ENCODE results near the gene FERMT2.
"Not testable (repeated sequence)": the region's sequence is repeated elsewhere in the genome, so short reads cannot be mapped to it uniquely, and the experiment has no call there.

Gene FERMT2

GRCh38 chr14:52875707-52876106 is 75.1 kb downstream of the FERMT2 start:
- Mint-ChIP-seq H3K4me3 (no peak overlapping the region), H3K9me3 (no peaks in the 10 kb centered on the region), H3K4me1 (ENCODE audit: low read depth) (no peaks in the 10 kb centered on the region), H3K27me3 (ENCODE audit: low read depth) (peaks cover 10% of the 10 kb centered on the region), H3K27ac (no peak overlapping the region), H3K36me3 (ENCODE audit: low read depth) (no peaks in the 10 kb centered on the region)

- no peaks in the 10 kb centered on the region for H3K36me3 Mint-ChIP-seq (ENCODE audit: low read depth)
- H3K27me3 Mint-ChIP-seq (ENCODE audit: low read depth) = peaks cover 10% of the 10 kb centered on the region
- no peak overlapping the region for H3K27ac Mint-ChIP-seq
- H3K4me3 Mint-ChIP-seq = no peak overlapping the region
- H3K4me1 Mint-ChIP-seq (ENCODE audit: low read depth) = no peaks in the 10 kb centered on the region
- H3K9me3 Mint-ChIP-seq = no peaks in the 10 kb centered on the region
Measured at GRCh38 chr14:52874389-52874788, 76.5 kb downstream of the FERMT2 start.

- no peaks in the 10 kb centered on the region for H3K4me1 Mint-ChIP-seq (ENCODE audit: low read depth)
- H3K27ac Mint-ChIP-seq = no peak overlapping the region
- peaks cover 10% of the 10 kb centered on the region for H3K27me3 Mint-ChIP-seq (ENCODE audit: low read depth)
- H3K36me3 Mint-ChIP-seq (ENCODE audit: low read depth) = no peaks in the 10 kb centered on the region
- no peak overlapping the region for H3K4me3 Mint-ChIP-seq
- no peaks in the 10 kb centered on the region for H3K9me3 Mint-ChIP-seq
Measured at GRCh38 chr14:52873694-52874093, 77.2 kb downstream of the FERMT2 start.

GRCh38 chr14:52873065-52873464 is 77.8 kb downstream of the FERMT2 start:
- Mint-ChIP-seq H3K36me3 (ENCODE audit: low read depth) (no peaks in the 10 kb centered on the region), H3K4me3 (no peak overlapping the region), H3K27ac (no peak overlapping the region), H3K9me3 (no peaks in the 10 kb centered on the region), H3K27me3 (ENCODE audit: low read depth) (peaks cover 9% of the 10 kb centered on the region), H3K4me1 (ENCODE audit: low read depth) (no peaks in the 10 kb centered on the region)

GRCh38 chr14:52871606-52872005 is 79.2 kb downstream of the FERMT2 start:
- Mint-ChIP-seq H3K27me3 (ENCODE audit: low read depth) (peaks cover 1% of the 10 kb centered on the region), H3K4me3 (no peak overlapping the region), H3K36me3 (ENCODE audit: low read depth) (no peaks in the 10 kb centered on the region), H3K4me1 (ENCODE audit: low read depth) (no peaks in the 10 kb centered on the region), H3K27ac (no peak overlapping the region), H3K9me3 (no peaks in the 10 kb centered on the region)

GRCh38 chr14:52868911-52869618 is 81.8 kb downstream of the FERMT2 start:
- Mint-ChIP-seq H3K9me3 (no peaks in the 10 kb centered on the region), H3K4me3 (no peak overlapping the region), H3K4me1 (ENCODE audit: low read depth) (no peaks in the 10 kb centered on the region), H3K27ac (no peak overlapping the region), H3K27me3 (ENCODE audit: low read depth) (no peaks in the 10 kb centered on the region), H3K36me3 (ENCODE audit: low read depth) (no peaks in the 10 kb centered on the region)

GRCh38 chr14:52864893-52865292 is 86.0 kb downstream of the FERMT2 start:
- not testable (repeated sequence) for H3K27ac Mint-ChIP-seq; H3K9me3 Mint-ChIP-seq; H3K36me3 Mint-ChIP-seq (ENCODE audit: low read depth); H3K4me1 Mint-ChIP-seq (ENCODE audit: low read depth); H3K27me3 Mint-ChIP-seq (ENCODE audit: low read depth); H3K4me3 Mint-ChIP-seq

GRCh38 chr14:52863334-52863700 is 87.5 kb downstream of the FERMT2 start:
- Mint-ChIP-seq H3K9me3 (no peaks in the 10 kb centered on the region), H3K27me3 (ENCODE audit: low read depth) (no peaks in the 10 kb centered on the region), H3K4me3 (no peak overlapping the region), H3K27ac (no peak overlapping the region), H3K4me1 (ENCODE audit: low read depth) (no peaks in the 10 kb centered on the region), H3K36me3 (ENCODE audit: low read depth) (no peaks in the 10 kb centered on the region)

- no peaks in the 10 kb centered on the region for H3K27me3 Mint-ChIP-seq (ENCODE audit: low read depth)
- H3K27ac Mint-ChIP-seq = no peak overlapping the region
- no peak overlapping the region for H3K4me3 Mint-ChIP-seq
- no peaks in the 10 kb centered on the region for H3K9me3 Mint-ChIP-seq
- no peaks in the 10 kb centered on the region for H3K4me1 Mint-ChIP-seq (ENCODE audit: low read depth)
- no peaks in the 10 kb centered on the region for H3K36me3 Mint-ChIP-seq (ENCODE audit: low read depth)
Measured at GRCh38 chr14:52862632-52863333, 88.1 kb downstream of the FERMT2 start.

- no peaks in the 10 kb centered on the region for H3K36me3 Mint-ChIP-seq (ENCODE audit: low read depth)
- H3K9me3 Mint-ChIP-seq = no peaks in the 10 kb centered on the region
Measured at GRCh38 chr14:52861403-52861802, 89.4 kb downstream of the FERMT2 start.

GRCh38 chr14:52860910-52861309 is 89.9 kb downstream of the FERMT2 start:
- H3K27me3 Mint-ChIP-seq (ENCODE audit: low read depth) = no peaks in the 10 kb centered on the region
- H3K4me3 Mint-ChIP-seq = no peak overlapping the region
- H3K27ac Mint-ChIP-seq = no peak overlapping the region
- H3K36me3 Mint-ChIP-seq (ENCODE audit: low read depth) = no peaks in the 10 kb centered on the region
- no peaks in the 10 kb centered on the region for H3K4me1 Mint-ChIP-seq (ENCODE audit: low read depth)
- H3K9me3 Mint-ChIP-seq = no peaks in the 10 kb centered on the region

More at GRCh38 chr14:52861403-52861802, 89.4 kb downstream of the FERMT2 start:
- H3K27ac Mint-ChIP-seq = no peak overlapping the region
- H3K4me3 Mint-ChIP-seq = no peak overlapping the region
- H3K4me1 Mint-ChIP-seq (ENCODE audit: low read depth) = no peaks in the 10 kb centered on the region
- H3K27me3 Mint-ChIP-seq (ENCODE audit: low read depth) = no peaks in the 10 kb centered on the region

GRCh38 chr14:52860209-52860608 is 90.6 kb downstream of the FERMT2 start:
- Mint-ChIP-seq H3K4me1 (ENCODE audit: low read depth) (no peaks in the 10 kb centered on the region), H3K36me3 (ENCODE audit: low read depth) (no peaks in the 10 kb centered on the region), H3K9me3 (no peaks in the 10 kb centered on the region), H3K27me3 (ENCODE audit: low read depth) (no peaks in the 10 kb centered on the region), H3K4me3 (no peak overlapping the region), H3K27ac (no peak overlapping the region)

GRCh38 chr14:52856139-52856538 is 94.7 kb downstream of the FERMT2 start:
- Mint-ChIP-seq H3K27ac (no peak overlapping the region), H3K9me3 (no peaks in the 10 kb centered on the region), H3K4me3 (no peak overlapping the region), H3K27me3 (ENCODE audit: low read depth) (no peaks in the 10 kb centered on the region), H3K36me3 (ENCODE audit: low read depth) (no peaks in the 10 kb centered on the region), H3K4me1 (ENCODE audit: low read depth) (no peaks in the 10 kb centered on the region)

- no peak overlapping the region for H3K27ac Mint-ChIP-seq
- H3K4me1 Mint-ChIP-seq (ENCODE audit: low read depth) = no peaks in the 10 kb centered on the region
- no peak overlapping the region for H3K4me3 Mint-ChIP-seq
Measured at GRCh38 chr14:52853522-52853854, 97.4 kb downstream of the FERMT2 start.

GRCh38 chr14:52852810-52853521 is 97.9 kb downstream of the FERMT2 start:
- no peak overlapping the region for H3K4me3 Mint-ChIP-seq
- no peaks in the 10 kb centered on the region for H3K27me3 Mint-ChIP-seq (ENCODE audit: low read depth)
- no peaks in the 10 kb centered on the region for H3K36me3 Mint-ChIP-seq (ENCODE audit: low read depth)
- no peaks in the 10 kb centered on the region for H3K4me1 Mint-ChIP-seq (ENCODE audit: low read depth)
- no peaks in the 10 kb centered on the region for H3K9me3 Mint-ChIP-seq
- H3K27ac Mint-ChIP-seq = no peak overlapping the region

More at GRCh38 chr14:52853522-52853854, 97.4 kb downstream of the FERMT2 start:
- Mint-ChIP-seq H3K27me3 (ENCODE audit: low read depth) (no peaks in the 10 kb centered on the region), H3K9me3 (no peaks in the 10 kb centered on the region), H3K36me3 (ENCODE audit: low read depth) (no peaks in the 10 kb centered on the region)
